MM.1S (cell line): ENCODE measurements around the gene BPTF.

Experiments used
- DNase-seq: peaks from one replicate; pipeline ENCODE4 v3.0.0-alpha.2; 2015
- H2AFZ ChIP-seq: fragments of 300-600 bp; sonication (generic); 2 replicates; pipeline ENCODE4 v1.6.0; 2016; ENCODE audit warnings: antibody characterized with exemption, low read length
- H3F3A ChIP-seq: fragments of 300-600 bp; sonication (generic); 2 replicates; pipeline ENCODE4 v1.6.1; 2016; ENCODE audit warnings: mild to moderate bottlenecking, antibody characterized with exemption, low read length, moderate library complexity, mixed read lengths; ENCODE audit not compliant: insufficient read depth
- H3K27ac ChIP-seq: fragments of 300-600 bp; sonication (generic); 2 replicates; pipeline ENCODE4 v1.5.1; 2016; ENCODE audit warnings: mild to moderate bottlenecking, low read length
- H3K27me3 ChIP-seq: fragments of 300-600 bp; sonication (generic); replicated peaks from 2 replicates; pipeline ENCODE4 v1.6.0; 2016; ENCODE audit warnings: low read length; ENCODE audit not compliant: insufficient read depth
- H3K36me3 ChIP-seq: fragments of 300-600 bp; sonication (generic); replicated peaks from 2 replicates; pipeline ENCODE4 v1.6.1; 2016; ENCODE audit warnings: mild to moderate bottlenecking, low read length, mixed read lengths; ENCODE audit not compliant: insufficient read depth
- H3K4me1 ChIP-seq: fragments of 300-600 bp; sonication (generic); 2 replicates; pipeline ENCODE4 v1.6.1; 2016; ENCODE audit warnings: low read length, mixed read lengths
- H3K4me2 ChIP-seq: fragments of 300-600 bp; sonication (generic); 2 replicates; pipeline ENCODE4 v1.6.0; 2016; ENCODE audit warnings: low read depth, low read length
- H3K4me3 ChIP-seq: fragments of 300-600 bp; sonication (generic); 2 replicates; pipeline ENCODE4 v1.5.1; 2016; ENCODE audit warnings: low read length, mixed read lengths
- H3K79me2 ChIP-seq: fragments of 300-600 bp; sonication (generic); 2 replicates; pipeline ENCODE4 v1.6.1; 2016; ENCODE audit warnings: mixed run types, low read length, mixed read lengths
- H3K9ac ChIP-seq: fragments of 300-600 bp; sonication (generic); 2 replicates; pipeline ENCODE4 v1.6.1; 2016; ENCODE audit warnings: low read length, mixed read lengths
- H3K9me2 ChIP-seq: fragments of 300-600 bp; sonication (generic); replicated peaks from 2 replicates; pipeline ENCODE4 v1.6.1; 2016; ENCODE audit warnings: mild to moderate bottlenecking, low read length, mixed read lengths; ENCODE audit not compliant: insufficient read depth
- H3K9me3 ChIP-seq: fragments of 300-600 bp; sonication (generic); replicated peaks from 2 replicates; pipeline ENCODE4 v1.6.1; 2016; ENCODE audit warnings: mild to moderate bottlenecking, low read length, mixed read lengths; ENCODE audit not compliant: insufficient read depth
- H4K20me1 ChIP-seq: fragments of 300-600 bp; sonication (generic); 2 replicates; pipeline ENCODE4 v1.6.1; 2016; ENCODE audit warnings: mild to moderate bottlenecking, low read length, moderate library complexity, mixed read lengths; ENCODE audit not compliant: insufficient read depth
- EZH2 ChIP-seq: fragments of 300-600 bp; sonication (generic); optimal IDR thresholded peaks from 2 replicates; pipeline ENCODE3; 2017; ENCODE audit warnings: low read depth, mild to moderate bottlenecking, antibody characterized with exemption, low read length, mixed read lengths
- EZH2phosphoT487 ChIP-seq: fragments of 300-600 bp; sonication (generic); IDR thresholded peaks from 2 replicates; pipeline ENCODE4 v1.6.1; 2018; ENCODE audit warnings: antibody characterized with exemption, low read length
- TF ChIP-seq, protein P1 (sequence below): fragments of 300-600 bp; sonication (generic); IDR thresholded peaks from 2 replicates; pipeline ENCODE4 v1.5.1; 2016; ENCODE audit warnings: antibody characterized with exemption, low read length, mixed read lengths

BPTF gene

GRCh38 chr17:67911059-67911782 is 85.9 kb downstream of the BPTF start:
- no peak overlapping the region for H3K4me3 ChIP-seq
- H3F3A ChIP-seq, result no peaks in the 10 kb centered on the region
- H3K4me1 ChIP-seq, result no peaks in the 10 kb centered on the region
- no peak overlapping the region for H3K9ac ChIP-seq
- H3K27ac ChIP-seq, result no peak overlapping the region
- no peaks in the 10 kb centered on the region for H3K9me3 ChIP-seq
- DNase-seq, result no peak
- H3K36me3 ChIP-seq, result 0 out of 2 replicates have a peak, but pooled peaks cover 4% of the 10 kb centered on the region
- no peak overlapping the region for H2AFZ ChIP-seq
- H3K4me2 ChIP-seq, result no peak overlapping the region
- no peak for TF ChIP-seq EZH2phosphoT487
- no peak for TF ChIP-seq EZH2
- TF ChIP-seq, protein P1, sequence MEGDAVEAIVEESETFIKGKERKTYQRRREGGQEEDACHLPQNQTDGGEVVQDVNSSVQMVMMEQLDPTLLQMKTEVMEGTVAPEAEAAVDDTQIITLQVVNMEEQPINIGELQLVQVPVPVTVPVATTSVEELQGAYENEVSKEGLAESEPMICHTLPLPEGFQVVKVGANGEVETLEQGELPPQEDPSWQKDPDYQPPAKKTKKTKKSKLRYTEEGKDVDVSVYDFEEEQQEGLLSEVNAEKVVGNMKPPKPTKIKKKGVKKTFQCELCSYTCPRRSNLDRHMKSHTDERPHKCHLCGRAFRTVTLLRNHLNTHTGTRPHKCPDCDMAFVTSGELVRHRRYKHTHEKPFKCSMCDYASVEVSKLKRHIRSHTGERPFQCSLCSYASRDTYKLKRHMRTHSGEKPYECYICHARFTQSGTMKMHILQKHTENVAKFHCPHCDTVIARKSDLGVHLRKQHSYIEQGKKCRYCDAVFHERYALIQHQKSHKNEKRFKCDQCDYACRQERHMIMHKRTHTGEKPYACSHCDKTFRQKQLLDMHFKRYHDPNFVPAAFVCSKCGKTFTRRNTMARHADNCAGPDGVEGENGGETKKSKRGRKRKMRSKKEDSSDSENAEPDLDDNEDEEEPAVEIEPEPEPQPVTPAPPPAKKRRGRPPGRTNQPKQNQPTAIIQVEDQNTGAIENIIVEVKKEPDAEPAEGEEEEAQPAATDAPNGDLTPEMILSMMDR, result no peak
- no peaks in the 10 kb centered on the region for H3K9me2 ChIP-seq
- H3K27me3 ChIP-seq, result no peaks in the 10 kb centered on the region
- no peaks in the 10 kb centered on the region for H3K79me2 ChIP-seq
- H4K20me1 ChIP-seq, result no peaks in the 10 kb centered on the region

- Histone ChIP-seq H4K20me1 (no peaks in the 10 kb centered on the region), H3K36me3 (0 out of 2 replicates have a peak, but pooled peaks cover 4% of the 10 kb centered on the region), H3K9me3 (no peaks in the 10 kb centered on the region), H3K9ac (no peak overlapping the region), H3K9me2 (no peaks in the 10 kb centered on the region), H3F3A (no peaks in the 10 kb centered on the region), H2AFZ (no peak overlapping the region), H3K27me3 (no peaks in the 10 kb centered on the region), H3K27ac (no peak overlapping the region), H3K4me2 (no peak overlapping the region), H3K4me1 (no peaks in the 10 kb centered on the region), H3K4me3 (no peak overlapping the region), H3K79me2 (no peaks in the 10 kb centered on the region)
- DNase-seq, result no peak
- TF ChIP-seq EZH2phosphoT487, result no peak
Measured at GRCh38 chr17:67912088-67912487, 86.8 kb downstream of the BPTF start.

- H3K79me2 ChIP-seq, result no peaks in the 10 kb centered on the region
- H2AFZ ChIP-seq, result no peak overlapping the region
- no peak overlapping the region for H3K9ac ChIP-seq
- no peak for DNase-seq
- H3K4me3 ChIP-seq, result no peak overlapping the region
- no peaks in the 10 kb centered on the region for H4K20me1 ChIP-seq
- H3F3A ChIP-seq, result no peaks in the 10 kb centered on the region
- H3K4me2 ChIP-seq, result no peak overlapping the region
- H3K4me1 ChIP-seq, result no peaks in the 10 kb centered on the region
- no peak overlapping the region for H3K27ac ChIP-seq
- H3K9me3 ChIP-seq, result no peaks in the 10 kb centered on the region
- H3K9me2 ChIP-seq, result no peaks in the 10 kb centered on the region
- no peaks in the 10 kb centered on the region for H3K27me3 ChIP-seq
- TF ChIP-seq, protein P1, result no peak
- TF ChIP-seq EZH2 (no peak), EZH2phosphoT487 (no peak)
- H3K36me3 ChIP-seq, result 0 out of 2 replicates have a peak, but pooled peaks cover 4% of the 10 kb centered on the region
Measured at GRCh38 chr17:67912656-67913055, 87.4 kb downstream of the BPTF start.

DNA sequence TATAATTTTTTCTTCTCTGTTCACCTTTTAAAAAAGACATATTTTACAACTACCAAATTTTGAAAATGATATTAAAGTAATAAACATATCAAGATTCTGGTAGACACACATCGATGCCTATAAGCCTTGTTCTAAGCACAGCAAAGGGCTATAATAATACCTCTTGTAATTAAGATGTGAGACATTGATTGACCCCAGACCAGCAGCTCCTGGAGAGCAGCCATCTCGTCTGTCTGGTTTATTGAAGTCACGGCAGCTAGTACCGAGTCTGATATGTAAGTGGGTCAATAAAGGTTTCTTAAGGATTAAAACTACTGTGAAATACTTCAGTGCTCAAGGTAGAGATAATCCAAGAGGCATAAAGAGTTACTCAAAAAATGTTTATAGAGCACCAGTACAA is 94.9 kb downstream of the BPTF start:
- Histone ChIP-seq H3K9me2 (no peaks in the 10 kb centered on the region), H3K79me2 (no peaks in the 10 kb centered on the region), H3K4me3 (no peak overlapping the region), H3K4me2 (no peak overlapping the region), H3F3A (no peaks in the 10 kb centered on the region), H3K9me3 (no peaks in the 10 kb centered on the region), H3K36me3 (peaks cover 2% of the 10 kb centered on the region), H4K20me1 (no peaks in the 10 kb centered on the region), H3K27me3 (no peaks in the 10 kb centered on the region), H2AFZ (no peak overlapping the region), H3K4me1 (no peaks in the 10 kb centered on the region), H3K9ac (no peak overlapping the region), H3K27ac (no peak overlapping the region)
- TF ChIP-seq EZH2 (no peak), EZH2phosphoT487 (no peak)
- TF ChIP-seq, protein P1, result no peak
- DNase-seq, result no peak
